Muscle layer of duodenum (tissue), 2 donors: ENCODE measurements around the gene PLA2G3.
A peak's percentile ranks its signal among the peaks of the same experiment; 100 is the strongest.

Experiments
- H3K27ac ChIP-seq: one replicate; pipeline ENCODE4 v1.7.0; 2013; ENCODE audit warnings: mild to moderate bottlenecking, low read length
- H3K27me3 ChIP-seq: one replicate; pipeline ENCODE4 v1.7.0; 2013; ENCODE audit warnings: low read depth, mild to moderate bottlenecking, control low read depth, low read length
- H3K36me3 ChIP-seq, 2 donors: one replicate each; pipeline ENCODE4 v1.7.0; 2013; ENCODE audit warnings: low read length in 2 of 2, control low read depth in 1 of 2, mild to moderate bottlenecking in 1 of 2; ENCODE audit not compliant: insufficient read depth in 2 of 2, control insufficient read depth in 1 of 2
- H3K4me1 ChIP-seq, 2 donors: one replicate each; pipeline ENCODE4 v1.7.0; 2013; ENCODE audit warnings: low read length in 2 of 2, mild to moderate bottlenecking in 2 of 2, control low read depth in 1 of 2, moderate library complexity in 1 of 2; ENCODE audit not compliant: insufficient read depth in 2 of 2, control insufficient read depth in 1 of 2
- H3K4me3 ChIP-seq, 2 donors: one replicate each; pipeline ENCODE4 v1.7.0; 2013; ENCODE audit warnings: low read length in 2 of 2, low read depth in 1 of 2, mild to moderate bottlenecking in 1 of 2
- H3K9me3 ChIP-seq, 2 donors: one replicate each; pipeline ENCODE4 v1.7.0; 2013; ENCODE audit warnings: low read length in 2 of 2, control low read depth in 1 of 2, mild to moderate bottlenecking in 1 of 2; ENCODE audit not compliant: control insufficient read depth in 1 of 2
- donor health status: healthy.

The PLA2G3 gene

DNA sequence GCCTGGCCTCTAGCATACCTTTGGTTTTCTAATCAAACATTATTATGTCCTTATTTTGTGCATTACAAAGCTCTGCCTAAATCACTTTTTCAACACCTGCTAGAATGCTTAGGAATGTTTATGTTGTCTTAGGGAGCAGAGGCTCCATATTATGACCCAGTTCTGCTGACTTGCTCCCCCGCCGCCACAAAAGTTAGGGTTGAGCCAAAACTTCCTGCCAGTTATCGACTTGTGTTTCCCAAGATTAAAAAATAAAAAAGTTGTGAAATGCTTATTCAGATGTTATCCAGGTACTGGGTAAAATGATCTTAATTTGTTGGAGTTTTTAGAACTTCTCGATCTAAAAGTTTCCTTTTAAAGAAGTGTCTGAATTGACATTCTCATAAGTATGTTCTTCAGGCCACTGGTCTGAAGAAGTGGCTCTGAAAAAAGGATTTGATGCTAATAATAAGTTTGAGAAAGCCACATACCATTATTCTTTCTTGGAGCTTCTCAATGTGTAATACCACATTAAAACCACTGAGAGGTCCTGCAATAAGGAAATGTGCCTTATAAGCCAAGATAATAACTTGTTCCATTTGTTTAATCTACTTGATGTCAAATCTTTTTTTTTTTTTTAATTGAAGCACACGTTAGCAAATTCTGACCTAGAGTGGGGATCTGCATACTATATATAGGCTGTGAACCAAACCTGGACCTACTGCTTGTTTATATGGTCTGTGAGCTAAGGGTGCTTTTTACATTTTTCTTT is 21.9 kb upstream of the PLA2G3 start:
- H3K9me3 ChIP-seq: no peaks in the 10 kb centered on the region
- peak overlapping the region in 1 of 2 donors; percentile 77 for H3K4me3 ChIP-seq
- H3K27me3 ChIP-seq: no peaks in the 10 kb centered on the region
- H3K27ac ChIP-seq: peak overlapping the region; percentile 91
- peaks cover 1 to 3% of the 10 kb centered on the region in 2 donors for H3K36me3 ChIP-seq
- H3K4me1 ChIP-seq: peaks cover 16 to 26% of the 10 kb centered on the region in 2 donors

- peaks cover 16 to 26% of the 10 kb centered on the region in 2 donors for H3K4me1 ChIP-seq
- peak overlapping the region; percentile 91 for H3K27ac ChIP-seq
- no peaks in the 10 kb centered on the region for H3K27me3 ChIP-seq
- no peaks in the 10 kb centered on the region for H3K9me3 ChIP-seq
- peak overlapping the region; percentile 77 to 95 for H3K4me3 ChIP-seq
- H3K36me3 ChIP-seq: peaks cover 0 to 3% of the 10 kb centered on the region in 2 donors
Measured at GRCh38 chr22:31161386-31161785, 21.1 kb upstream of the PLA2G3 start.

GRCh38 chr22:31160328-31160978 is 20.1 kb upstream of the PLA2G3 start:
- Histone ChIP-seq H3K27ac (peak overlapping the region; percentile 91), H3K36me3 (no peaks in the 10 kb centered on the region), H3K4me1 (peaks cover 16 to 34% of the 10 kb centered on the region in 2 donors), H3K27me3 (no peaks in the 10 kb centered on the region), H3K4me3 (peak overlapping the region; percentile 77 to 95), H3K9me3 (no peaks in the 10 kb centered on the region)

- no peaks in the 10 kb centered on the region for H3K9me3 ChIP-seq
- no peaks in the 10 kb centered on the region for H3K27me3 ChIP-seq
- peak overlapping the region; percentile 60 for H3K27ac ChIP-seq
- no peaks in the 10 kb centered on the region for H3K36me3 ChIP-seq
- peaks cover 0 to 13% of the 10 kb centered on the region in 2 donors for H3K4me1 ChIP-seq
- no peak overlapping the region for H3K4me3 ChIP-seq
Measured at GRCh38 chr22:31155422-31155821, 15.1 kb upstream of the PLA2G3 start.

DNA sequence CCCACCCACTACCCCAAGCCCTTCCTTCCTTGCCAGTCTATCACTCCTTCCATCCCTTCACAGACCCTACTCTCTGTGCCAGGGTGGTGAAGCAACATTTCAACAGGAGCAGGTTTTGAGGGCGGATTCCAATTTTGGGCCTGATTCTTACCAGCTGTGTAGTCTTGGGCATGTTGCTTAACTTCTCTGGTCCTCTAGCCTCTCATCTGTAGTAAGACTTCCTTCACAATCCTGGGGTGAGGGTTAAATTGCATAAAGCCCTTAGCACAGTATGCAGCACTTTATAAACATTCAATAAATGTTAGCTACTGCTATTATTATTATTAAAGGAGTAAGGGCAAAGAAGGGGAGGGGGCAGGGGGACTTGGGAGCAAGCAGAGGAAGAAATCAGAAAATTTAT is 14.7 kb upstream of the PLA2G3 start:
- Histone ChIP-seq H3K4me3 (no peak overlapping the region), H3K27ac (peak overlapping the region; percentile 60), H3K4me1 (peaks cover 0 to 13% of the 10 kb centered on the region in 2 donors), H3K9me3 (no peaks in the 10 kb centered on the region), H3K36me3 (no peaks in the 10 kb centered on the region), H3K27me3 (no peaks in the 10 kb centered on the region)

DNA sequence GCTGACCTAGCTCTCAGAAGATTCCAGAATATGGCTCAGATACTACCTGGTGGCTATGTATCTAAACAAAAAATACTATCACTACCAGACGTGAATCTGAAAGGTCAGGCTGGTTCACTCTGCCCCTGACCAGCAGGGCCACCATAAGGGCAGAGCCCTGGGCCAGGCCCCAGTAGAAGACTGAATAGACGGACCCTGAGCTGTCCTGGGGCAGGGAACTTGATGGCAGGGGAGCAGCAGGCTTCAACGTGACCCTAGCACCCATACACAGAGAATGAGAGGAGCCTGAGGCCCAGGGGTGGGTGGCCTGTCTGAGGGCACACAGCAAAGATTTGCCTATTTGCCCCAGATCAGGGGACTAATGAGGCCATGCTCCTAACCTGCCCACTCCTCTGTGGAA is 13.0 kb upstream of the PLA2G3 start:
- Histone ChIP-seq H3K27ac (no peak overlapping the region), H3K4me1 (peaks cover 7 to 13% of the 10 kb centered on the region in 2 donors), H3K27me3 (no peaks in the 10 kb centered on the region), H3K4me3 (no peak overlapping the region), H3K36me3 (no peaks in the 10 kb centered on the region), H3K9me3 (no peaks in the 10 kb centered on the region)

- peaks cover 7 to 13% of the 10 kb centered on the region in 2 donors for H3K4me1 ChIP-seq
- no peaks in the 10 kb centered on the region for H3K36me3 ChIP-seq
- no peaks in the 10 kb centered on the region for H3K9me3 ChIP-seq
- no peak overlapping the region for H3K4me3 ChIP-seq
- H3K27ac ChIP-seq: no peak overlapping the region
- H3K27me3 ChIP-seq: no peaks in the 10 kb centered on the region
Measured at GRCh38 chr22:31151872-31152271, 11.6 kb upstream of the PLA2G3 start.

GRCh38 chr22:31150615-31151014 is 10.3 kb upstream of the PLA2G3 start:
- Histone ChIP-seq H3K9me3 (no peaks in the 10 kb centered on the region), H3K27me3 (no peaks in the 10 kb centered on the region), H3K27ac (no peak overlapping the region), H3K4me1 (peaks cover 7% of the 10 kb centered on the region in 2 donors), H3K36me3 (no peaks in the 10 kb centered on the region), H3K4me3 (no peak overlapping the region)

- Histone ChIP-seq H3K9me3 (no peaks in the 10 kb centered on the region), H3K27ac (peak overlapping the region; percentile 14)
Measured at GRCh38 chr22:31148953-31149627, 8.8 kb upstream of the PLA2G3 start.

DNA sequence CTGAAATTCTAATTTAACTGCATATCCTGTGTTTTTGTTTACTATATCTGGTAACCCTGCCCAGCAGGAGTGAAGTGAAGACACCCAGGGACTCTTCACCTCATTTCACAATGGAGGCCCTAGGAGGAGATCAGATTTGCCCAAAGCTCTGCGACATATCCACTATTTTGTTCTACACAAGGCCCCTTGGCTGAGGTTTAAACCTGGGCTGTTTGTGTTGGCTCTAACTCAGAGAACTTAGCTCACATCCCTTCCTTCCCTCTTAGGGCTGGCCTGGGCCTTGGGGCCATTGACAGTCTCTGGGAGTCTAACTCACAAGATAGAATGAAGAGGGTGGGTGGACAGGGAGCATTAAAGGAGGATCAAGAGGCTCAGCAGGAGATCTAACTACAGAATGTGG is 8.2 kb upstream of the PLA2G3 start:
- no peaks in the 10 kb centered on the region for H3K27me3 ChIP-seq
- H3K4me1 ChIP-seq: peaks cover 0 to 7% of the 10 kb centered on the region in 2 donors
- no peaks in the 10 kb centered on the region for H3K9me3 ChIP-seq
- no peaks in the 10 kb centered on the region for H3K36me3 ChIP-seq
- H3K27ac ChIP-seq: peak overlapping the region; percentile 14
- no peak overlapping the region for H3K4me3 ChIP-seq

More at GRCh38 chr22:31148953-31149627, 8.8 kb upstream of the PLA2G3 start:
- Histone ChIP-seq H3K27me3 (no peaks in the 10 kb centered on the region), H3K36me3 (no peaks in the 10 kb centered on the region), H3K4me3 (no peak overlapping the region), H3K4me1 (peaks cover 0 to 7% of the 10 kb centered on the region in 2 donors)

- H3K4me3 ChIP-seq: no peak overlapping the region
- H3K27me3 ChIP-seq: peaks cover 7% of the 10 kb centered on the region
- no peaks in the 10 kb centered on the region for H3K9me3 ChIP-seq
- H3K36me3 ChIP-seq: no peaks in the 10 kb centered on the region
- H3K4me1 ChIP-seq: peaks cover 0 to 7% of the 10 kb centered on the region in 2 donors
- no peak overlapping the region for H3K27ac ChIP-seq
Measured at GRCh38 chr22:31144223-31144622, 3.9 kb upstream of the PLA2G3 start.
